ENCODE results near the gene SFMBT2.
A peak's percentile ranks its signal among the peaks of the same experiment; 100 is the strongest.

Gene SFMBT2

DNA sequence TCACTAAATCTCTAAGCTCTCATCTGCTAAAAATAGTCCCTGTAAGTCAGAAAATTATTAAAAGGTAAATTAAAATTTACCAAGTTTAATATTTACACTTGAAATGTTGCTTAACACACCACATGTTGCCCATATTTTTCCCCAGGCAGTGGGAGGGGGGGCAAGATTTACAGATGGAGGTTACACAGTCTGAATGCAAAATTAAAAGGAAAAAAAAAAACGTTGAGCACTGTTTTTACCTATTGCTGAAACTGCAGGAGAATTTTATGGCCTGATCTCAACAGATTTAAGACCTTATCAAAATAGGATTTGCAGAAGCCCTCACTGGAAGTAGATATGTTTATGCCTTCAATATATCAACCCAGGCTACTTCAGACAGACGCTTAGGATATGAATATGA is 133.4 kb downstream of the SFMBT2 start:
- peaks cover 8% of the 10 kb centered on the region for H3K27me3 Mint-ChIP-seq (ENCODE audit: low read depth)
- TF ChIP-seq, protein P1, sequence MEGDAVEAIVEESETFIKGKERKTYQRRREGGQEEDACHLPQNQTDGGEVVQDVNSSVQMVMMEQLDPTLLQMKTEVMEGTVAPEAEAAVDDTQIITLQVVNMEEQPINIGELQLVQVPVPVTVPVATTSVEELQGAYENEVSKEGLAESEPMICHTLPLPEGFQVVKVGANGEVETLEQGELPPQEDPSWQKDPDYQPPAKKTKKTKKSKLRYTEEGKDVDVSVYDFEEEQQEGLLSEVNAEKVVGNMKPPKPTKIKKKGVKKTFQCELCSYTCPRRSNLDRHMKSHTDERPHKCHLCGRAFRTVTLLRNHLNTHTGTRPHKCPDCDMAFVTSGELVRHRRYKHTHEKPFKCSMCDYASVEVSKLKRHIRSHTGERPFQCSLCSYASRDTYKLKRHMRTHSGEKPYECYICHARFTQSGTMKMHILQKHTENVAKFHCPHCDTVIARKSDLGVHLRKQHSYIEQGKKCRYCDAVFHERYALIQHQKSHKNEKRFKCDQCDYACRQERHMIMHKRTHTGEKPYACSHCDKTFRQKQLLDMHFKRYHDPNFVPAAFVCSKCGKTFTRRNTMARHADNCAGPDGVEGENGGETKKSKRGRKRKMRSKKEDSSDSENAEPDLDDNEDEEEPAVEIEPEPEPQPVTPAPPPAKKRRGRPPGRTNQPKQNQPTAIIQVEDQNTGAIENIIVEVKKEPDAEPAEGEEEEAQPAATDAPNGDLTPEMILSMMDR (IDR thresholded peaks at IDR 0.05; ENCODE audit: unreplicated experiment in 3 of 3): no peak
- no peak overlapping the region for H3K4me3 Mint-ChIP-seq
- H3K9me3 Mint-ChIP-seq: no peaks in the 10 kb centered on the region
- peaks cover 7% of the 10 kb centered on the region for H3K4me1 Mint-ChIP-seq
- peak overlapping the region in 1 of 3 experiments; percentile 43 for H3K27ac Mint-ChIP-seq
- peaks cover 14% of the 10 kb centered on the region for H3K36me3 Mint-ChIP-seq (ENCODE audit: low read depth)

DNA sequence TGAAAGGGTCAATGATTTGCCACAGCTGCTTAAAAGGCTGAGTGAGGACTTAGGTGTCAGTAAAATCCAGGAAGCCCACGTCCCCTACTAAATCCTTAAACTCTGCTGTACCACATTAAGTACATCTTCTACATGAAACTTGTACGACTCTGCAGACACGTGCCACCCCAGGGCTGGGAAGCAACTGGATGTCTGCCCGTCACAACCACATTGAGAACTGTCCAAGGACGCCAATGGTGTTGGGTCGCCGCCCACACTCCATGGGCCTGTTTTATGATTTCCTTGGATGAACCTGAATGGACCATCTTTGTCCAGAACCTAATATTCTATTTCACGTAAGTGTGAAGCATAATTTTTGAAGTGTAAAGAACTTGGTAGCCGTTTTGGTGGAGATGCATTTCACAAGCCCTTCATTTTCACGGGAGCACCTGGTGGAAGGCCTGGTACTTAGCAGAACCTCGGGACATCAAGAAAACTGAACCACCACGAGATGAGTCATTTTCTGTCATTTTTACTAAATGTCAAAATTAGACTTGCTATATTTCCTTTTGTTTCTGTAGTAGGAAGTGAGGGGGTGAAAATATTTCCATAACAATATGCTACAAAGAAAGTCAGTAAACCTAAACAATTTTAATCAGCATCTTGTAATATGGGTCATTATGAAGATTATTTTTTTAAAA is 134.9 kb downstream of the SFMBT2 start:
- Mint-ChIP-seq H3K4me3 (no peak overlapping the region), H3K9me3 (no peaks in the 10 kb centered on the region), H3K27me3 (ENCODE audit: low read depth) (peaks cover 8% of the 10 kb centered on the region), H3K27ac (no peak overlapping the region), H3K4me1 (peaks cover 7% of the 10 kb centered on the region), H3K36me3 (ENCODE audit: low read depth) (peaks cover 24% of the 10 kb centered on the region)
- TF ChIP-seq, protein P1 (IDR thresholded peaks at IDR 0.05; ENCODE audit: unreplicated experiment in 3 of 3): no peak

DNA sequence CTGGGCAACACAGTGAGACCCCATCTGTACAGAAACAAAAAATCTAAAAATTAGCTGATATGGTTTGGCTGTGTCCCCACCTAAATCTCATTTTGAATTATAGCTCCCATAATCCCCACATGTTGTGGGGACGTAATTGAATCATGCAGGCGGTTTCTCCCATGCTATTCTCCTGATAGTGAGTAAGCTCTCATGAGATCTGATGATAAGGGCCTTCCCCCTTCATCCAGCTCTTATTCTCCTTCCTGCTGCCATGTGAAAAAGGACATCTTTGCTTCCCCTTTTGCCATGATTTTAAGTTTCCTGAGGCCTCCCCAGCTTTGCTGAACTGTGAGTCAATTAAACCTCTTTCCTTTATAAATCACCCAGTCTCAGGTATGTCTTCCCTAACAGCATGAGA is 136.5 kb downstream of the SFMBT2 start:
- peaks cover 8% of the 10 kb centered on the region for H3K27me3 Mint-ChIP-seq (ENCODE audit: low read depth)
- H3K4me1 Mint-ChIP-seq: peaks cover 21% of the 10 kb centered on the region
- peaks cover 24% of the 10 kb centered on the region for H3K36me3 Mint-ChIP-seq (ENCODE audit: low read depth)
- no peak overlapping the region for H3K27ac Mint-ChIP-seq
- no peaks in the 10 kb centered on the region for H3K9me3 Mint-ChIP-seq
- H3K4me3 Mint-ChIP-seq: no peak overlapping the region
- TF ChIP-seq, protein P1 (IDR thresholded peaks at IDR 0.05; ENCODE audit: unreplicated experiment in 3 of 3): no peak

DNA sequence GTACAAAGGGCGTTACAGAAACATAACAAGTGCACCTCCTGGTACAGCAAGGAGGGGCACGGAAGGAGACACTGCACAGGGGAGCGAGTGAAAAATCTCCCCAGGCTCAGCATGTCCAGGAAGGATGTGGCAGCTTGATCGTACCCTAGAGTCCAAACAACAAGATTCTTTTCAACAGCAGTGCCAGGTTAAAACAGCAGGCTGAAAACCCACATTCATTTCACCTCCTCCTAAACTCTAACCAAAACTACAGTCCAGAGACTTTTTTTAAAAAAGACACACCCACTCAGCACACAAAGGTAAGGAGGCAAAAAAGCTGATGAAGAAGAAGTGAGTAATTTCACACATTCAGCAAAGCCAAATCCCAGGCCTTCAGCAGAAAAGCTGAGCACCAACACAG is 138.8 kb downstream of the SFMBT2 start:
- no peak overlapping the region for H3K27ac Mint-ChIP-seq
- H3K4me1 Mint-ChIP-seq: peaks cover 18% of the 10 kb centered on the region
- no peaks in the 10 kb centered on the region for H3K9me3 Mint-ChIP-seq
- H3K27me3 Mint-ChIP-seq (ENCODE audit: low read depth): peaks cover 8% of the 10 kb centered on the region
- H3K4me3 Mint-ChIP-seq: no peak overlapping the region
- TF ChIP-seq, protein P1 (IDR thresholded peaks at IDR 0.05; ENCODE audit: unreplicated experiment in 3 of 3): no peak
- peaks cover 24% of the 10 kb centered on the region for H3K36me3 Mint-ChIP-seq (ENCODE audit: low read depth)

DNA sequence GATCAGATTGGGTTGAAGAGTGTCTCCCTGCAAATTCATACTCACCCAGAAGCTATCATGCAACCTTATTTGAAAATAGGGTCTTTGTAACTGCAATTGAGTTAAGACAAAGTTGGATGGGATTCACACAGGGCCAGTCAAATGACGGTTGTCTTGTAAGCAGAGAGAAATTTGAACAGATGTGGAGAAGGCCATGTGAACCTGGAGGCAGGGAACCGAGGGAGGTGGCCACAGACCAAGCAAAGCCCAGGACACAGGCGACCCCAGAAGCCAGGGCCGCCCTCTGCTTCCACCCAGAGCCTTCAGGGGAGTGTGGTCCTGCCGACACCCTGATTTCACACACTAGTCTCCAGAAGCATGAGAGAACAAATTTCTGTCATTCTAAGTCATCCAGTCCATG is 140.8 kb downstream of the SFMBT2 start:
- peak overlapping the region in 2 of 3 experiments; percentile 5 to 28 for H3K27ac Mint-ChIP-seq
- TF ChIP-seq, protein P1 (IDR thresholded peaks at IDR 0.05; ENCODE audit: unreplicated experiment in 3 of 3): no peak
- no peaks in the 10 kb centered on the region for H3K9me3 Mint-ChIP-seq
- H3K27me3 Mint-ChIP-seq (ENCODE audit: low read depth): peaks cover 8% of the 10 kb centered on the region
- H3K4me1 Mint-ChIP-seq: peaks cover 18% of the 10 kb centered on the region
- H3K36me3 Mint-ChIP-seq (ENCODE audit: low read depth): peaks cover 19% of the 10 kb centered on the region
- no peak overlapping the region for H3K4me3 Mint-ChIP-seq

DNA sequence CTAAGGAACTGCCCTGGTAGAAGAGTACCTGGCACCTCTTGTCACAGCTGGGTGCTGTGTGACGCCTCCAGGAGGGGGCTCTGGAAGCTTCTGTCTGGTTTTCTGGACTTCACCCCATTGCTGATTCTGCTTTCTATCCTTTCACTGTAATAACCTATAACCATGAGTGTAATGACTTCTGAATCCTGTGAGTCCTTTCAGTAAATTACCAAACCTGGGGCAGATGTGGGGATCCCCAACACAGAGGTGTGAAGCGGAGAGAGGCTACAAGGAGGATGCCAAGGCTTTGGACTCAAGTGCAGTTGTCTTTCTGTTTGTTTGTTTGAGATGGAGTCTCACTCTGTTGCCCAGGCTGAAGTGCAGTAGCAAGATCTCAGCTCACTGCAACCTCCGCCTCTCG is 143.7 kb downstream of the SFMBT2 start:
- TF ChIP-seq, protein P1 (IDR thresholded peaks at IDR 0.05; ENCODE audit: unreplicated experiment in 3 of 3): no peak
- Mint-ChIP-seq H3K27ac (no peak overlapping the region), H3K36me3 (ENCODE audit: low read depth) (peaks cover 8% of the 10 kb centered on the region), H3K4me3 (no peak overlapping the region), H3K9me3 (no peaks in the 10 kb centered on the region), H3K27me3 (ENCODE audit: low read depth) (peaks cover 10% of the 10 kb centered on the region), H3K4me1 (peaks cover 18% of the 10 kb centered on the region)
